UCSD-AML1 (cell line): ENCODE measurements around the gene PROB1.
"Not testable (repeated sequence)": the region's sequence is repeated elsewhere in the genome, so short reads cannot be mapped to it uniquely, and the experiment has no call there.

ENCODE experiments used
- DNase-seq: peaks from one replicate; lab custom pipeline; 2025; ENCODE audit not compliant: unreplicated experiment; lab: John Stamatoyannopoulos, UW

Gene PROB1

DNA sequence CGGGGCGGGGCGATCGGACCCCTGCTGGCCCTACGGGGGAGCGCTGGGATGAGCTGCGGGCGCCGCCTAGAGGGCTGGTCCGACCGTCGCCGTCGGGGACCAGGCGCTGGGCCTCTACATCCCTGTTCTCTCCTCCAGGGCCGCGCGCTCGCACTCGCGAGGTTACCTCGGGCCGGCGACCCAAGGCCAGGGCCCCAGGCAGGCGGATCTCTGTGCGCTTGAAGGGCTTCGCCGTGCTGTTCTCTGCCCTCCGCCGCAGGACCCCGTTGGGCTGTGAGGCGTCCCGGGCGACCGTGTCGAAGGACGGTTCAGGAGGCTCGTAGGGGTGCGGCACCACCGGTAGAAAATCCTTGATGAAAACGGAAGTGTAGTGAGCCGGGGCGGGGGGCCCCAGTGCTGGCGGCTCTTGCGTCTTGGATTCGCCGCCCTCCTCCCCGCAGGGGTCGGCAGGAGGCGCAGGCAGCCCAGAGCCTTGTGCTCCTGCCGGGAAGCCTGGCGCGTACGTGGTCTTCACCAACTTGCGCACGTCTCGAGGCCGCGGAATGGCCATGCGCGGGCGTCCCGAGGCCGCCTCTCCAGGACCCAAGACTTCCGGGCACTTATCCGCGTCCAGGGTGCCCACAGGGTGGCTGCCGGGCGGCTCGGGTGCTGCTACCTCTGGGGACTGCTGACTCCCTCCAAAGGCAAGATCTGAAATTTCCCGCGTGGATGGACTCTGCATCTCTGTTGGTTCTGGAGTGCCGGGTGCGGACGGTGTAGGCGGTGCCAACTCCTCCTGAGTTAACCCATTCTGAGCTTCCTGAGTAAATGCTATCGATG, 2.0 kb downstream of the PROB1 start:
- DNase-seq: peak; percentile 73

DNA sequence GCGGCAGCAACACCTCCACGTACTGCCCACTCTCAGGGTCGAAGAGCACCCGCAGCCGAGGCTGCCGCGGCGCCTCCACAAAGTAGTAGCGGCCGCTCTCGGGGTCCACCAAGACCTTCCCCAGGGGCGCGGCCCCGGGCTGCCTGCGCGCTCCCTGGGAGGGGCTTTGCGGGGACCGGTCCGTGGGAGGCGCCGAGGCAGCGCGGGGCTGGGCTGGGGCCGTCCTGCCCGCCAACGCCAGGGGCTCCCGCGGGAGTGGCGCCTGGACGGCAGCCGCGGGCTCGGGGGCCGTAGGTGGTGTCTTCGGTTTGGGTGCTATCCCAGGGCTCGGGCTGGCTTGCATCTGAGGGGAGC, 2.6 kb downstream of the PROB1 start:
- DNase-seq: no peak

DNA sequence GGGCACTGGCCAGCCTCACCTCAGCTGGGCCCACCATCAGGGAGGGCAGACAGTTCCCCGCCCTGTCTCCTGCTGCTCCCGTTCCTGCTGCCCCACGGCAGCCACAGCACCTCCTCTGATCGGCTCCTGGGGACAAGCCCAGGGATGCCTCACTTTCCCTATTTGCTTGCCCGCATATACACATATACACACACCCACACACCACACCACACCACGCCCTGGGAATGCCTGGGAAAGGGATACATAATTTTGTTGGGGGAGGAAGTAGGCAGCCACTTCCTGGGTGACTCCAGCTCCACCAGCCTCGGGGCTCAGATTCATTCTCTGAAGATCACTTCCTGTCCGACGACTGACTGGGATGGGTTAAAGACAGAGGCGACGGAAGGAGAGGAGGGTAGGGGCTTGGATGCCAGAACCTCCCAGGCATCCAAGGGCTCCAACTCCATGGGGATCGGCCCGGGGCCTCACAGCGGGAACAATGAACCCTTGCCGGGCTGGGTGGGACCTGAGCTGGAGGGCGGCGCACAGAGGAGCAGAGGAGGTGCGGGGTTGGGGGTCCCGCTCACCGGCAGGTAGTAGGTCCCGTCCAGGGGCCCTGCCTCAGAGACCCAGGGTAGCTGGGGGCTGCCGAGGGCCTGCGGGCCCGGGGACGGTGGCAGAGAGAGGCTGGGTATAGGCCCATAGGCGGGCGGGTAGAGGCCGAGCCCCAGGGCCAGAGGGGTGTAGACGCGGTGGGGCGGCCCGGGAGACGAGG, 3.2 kb downstream of the PROB1 start:
- no peak for DNase-seq

DNA sequence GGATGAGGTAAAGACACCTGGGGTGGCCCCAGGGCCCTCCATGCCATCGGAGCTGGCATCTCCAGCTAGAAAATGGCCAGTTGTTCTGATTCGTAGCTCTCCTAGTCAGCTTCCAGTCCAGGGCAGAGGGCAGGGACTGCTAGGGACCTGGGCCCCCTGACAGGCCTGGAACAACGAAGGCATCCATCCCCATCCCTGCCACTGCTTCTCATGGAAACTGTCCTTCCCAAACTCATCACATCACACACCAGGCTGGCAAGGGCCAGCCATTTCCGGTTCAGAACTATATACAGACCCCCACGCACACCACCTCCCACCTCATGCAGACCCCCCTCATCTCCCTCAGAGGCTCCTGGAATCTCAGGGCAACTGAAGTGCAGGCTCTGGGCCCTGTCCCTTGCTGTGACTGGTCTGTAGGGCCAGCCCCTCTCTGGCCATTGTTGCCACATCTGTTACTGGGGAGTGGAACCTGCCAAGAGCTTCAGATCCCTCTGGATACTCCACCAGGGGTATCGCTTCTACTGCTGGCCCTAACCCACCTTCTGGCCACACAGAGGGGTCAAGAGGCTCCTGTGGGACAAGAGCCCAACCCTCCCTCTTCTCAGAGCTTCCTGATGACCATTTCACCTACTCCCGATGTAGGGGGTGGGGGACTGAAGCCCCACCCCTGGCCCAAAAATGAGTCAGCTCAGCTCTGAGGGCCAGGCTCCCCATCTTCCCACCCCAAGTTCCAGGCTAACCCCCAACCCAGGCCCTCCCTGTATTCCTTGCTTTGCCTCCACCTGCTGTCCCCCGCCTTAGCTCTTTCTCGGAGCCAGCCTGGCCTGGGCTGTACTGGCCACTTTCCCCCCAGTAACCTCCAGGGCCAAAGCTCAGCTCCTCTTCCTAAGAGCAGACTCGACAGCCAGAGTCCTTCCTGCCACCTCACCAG, 4.0 kb downstream of the PROB1 start:
- DNase-seq: no peak

DNA sequence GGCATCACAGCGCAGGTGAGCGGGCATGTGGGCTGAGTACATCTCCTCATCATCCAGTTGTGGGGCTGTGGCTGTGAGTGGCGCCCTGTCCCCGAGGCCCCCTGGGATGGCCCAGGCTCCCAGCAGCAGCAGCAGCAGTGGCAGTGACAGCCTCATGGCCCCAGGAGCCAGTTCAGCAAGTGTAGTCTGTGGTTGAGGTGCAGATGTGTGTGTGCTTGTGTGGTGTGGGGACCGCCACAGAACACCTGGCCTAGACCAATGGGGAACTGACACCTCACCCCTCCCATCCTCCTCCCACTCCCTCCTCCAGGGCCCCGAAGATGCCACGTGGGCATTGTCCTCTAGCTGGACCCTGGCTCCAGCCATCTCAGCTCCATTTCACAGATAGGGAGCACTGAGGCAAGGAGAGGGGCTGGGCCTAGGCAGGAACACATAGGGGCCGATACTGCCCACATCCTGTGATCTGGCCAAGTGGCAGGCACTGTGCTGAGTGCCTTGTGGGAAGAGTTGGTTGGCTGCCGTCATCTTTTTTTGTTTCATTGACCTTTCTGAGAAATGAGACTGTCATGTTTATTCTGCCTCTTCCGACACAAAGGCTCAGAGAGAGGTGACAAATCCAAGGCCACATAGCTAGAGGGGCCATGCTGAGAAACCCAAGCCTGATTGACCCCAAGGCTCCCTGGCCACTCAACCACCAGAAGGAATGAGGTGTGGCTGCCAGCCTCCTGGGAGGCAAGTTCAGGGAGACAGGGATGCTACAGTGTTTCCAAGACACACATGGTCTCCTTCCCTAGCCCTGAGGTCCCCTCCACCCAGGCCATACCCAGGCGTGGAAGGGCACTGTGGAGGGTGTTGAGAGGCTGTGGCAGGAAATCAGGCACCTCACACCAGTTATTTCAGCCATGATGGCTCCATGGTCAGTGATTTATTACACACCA, 4.9 kb downstream of the PROB1 start, which contains the start of gene MZB1:
Gene MZB1 (minus strand): TSS at position 213 of the 938 bp plus-strand sequence. CDS start 57 bp downstream, at position 156.
- DNase-seq: no peak

DNA sequence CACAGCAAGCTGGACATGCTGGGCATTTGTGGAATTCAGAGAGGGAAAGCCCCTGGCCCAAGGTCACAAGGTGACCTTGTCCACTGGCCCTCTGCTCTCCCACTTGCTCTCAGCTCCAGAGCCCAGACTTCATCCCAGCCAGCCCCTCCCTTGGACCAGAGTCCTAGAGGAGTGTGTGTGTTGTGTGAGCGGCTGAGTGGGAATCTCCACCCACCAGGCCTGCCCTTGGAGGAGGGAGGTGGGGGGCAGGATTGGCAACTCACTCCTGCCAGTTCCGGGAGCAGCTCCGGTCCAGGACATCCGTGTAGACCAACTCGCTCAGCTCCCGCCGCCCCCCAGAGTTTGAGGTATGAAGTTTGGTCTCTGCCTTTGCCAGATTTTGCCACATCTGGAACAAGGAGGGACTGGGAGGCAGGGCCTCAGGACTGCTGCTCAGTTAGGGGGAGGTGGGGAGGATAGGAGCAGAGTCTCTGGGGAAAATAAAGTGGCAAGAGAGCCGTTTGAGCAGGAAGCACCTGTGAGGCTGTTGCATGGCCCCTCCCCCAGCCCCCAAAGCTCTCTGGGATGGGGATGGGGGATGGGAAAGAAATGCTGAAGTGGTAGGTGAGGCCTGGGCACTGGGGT, 6.6 kb downstream of the PROB1 start:
- peak; percentile 77 for DNase-seq

DNA sequence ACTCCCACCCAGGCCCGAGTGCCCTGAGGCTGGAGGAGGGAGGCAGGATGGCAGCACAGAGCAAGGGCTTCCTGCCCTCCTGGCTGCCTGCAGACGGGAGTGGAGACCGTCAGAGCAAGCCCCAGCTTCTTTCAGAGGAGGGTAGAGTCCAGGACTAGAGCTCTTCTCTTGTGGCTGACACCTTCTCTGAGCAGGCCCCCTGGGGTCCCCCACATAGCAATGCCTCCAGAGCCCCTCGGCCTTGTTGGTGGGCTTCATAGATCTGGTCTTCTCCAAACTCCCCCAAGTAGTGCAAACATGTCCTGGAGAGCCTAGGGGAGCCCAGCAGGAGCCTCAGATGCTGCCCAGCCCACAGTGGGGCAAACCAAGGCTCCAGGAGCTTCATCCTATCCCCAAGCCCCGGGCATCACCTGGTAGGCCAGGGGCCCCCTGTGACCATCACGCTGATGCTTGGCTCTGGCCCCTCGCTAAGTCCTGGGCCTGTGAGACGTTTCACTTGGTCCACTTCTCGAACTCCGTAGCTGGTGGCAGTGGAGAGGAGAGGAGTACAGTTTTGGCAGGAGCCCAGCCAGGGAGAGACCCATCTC, 7.2 kb downstream of the PROB1 start:
- DNase-seq: peak; percentile 35

DNA sequence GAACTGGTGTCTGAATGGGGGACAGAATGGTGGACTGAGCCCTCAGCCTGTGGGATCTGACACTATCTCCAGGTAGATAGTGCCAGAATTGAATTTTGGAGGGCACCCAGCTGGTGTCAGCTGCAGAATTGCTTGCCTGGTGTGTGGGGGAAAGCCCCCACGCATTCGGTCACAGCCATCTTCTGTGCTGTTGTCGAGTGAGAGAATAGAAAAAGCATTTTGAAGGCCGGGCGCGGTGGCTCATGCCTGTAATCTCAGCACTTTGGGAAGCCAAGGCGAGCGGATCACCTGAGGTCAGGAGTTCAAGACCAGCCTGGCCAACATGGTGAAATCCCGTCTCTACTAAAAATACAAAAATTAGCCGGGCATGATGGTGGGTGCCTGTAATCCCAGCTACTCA, 7.9 kb downstream of the PROB1 start:
- not testable (repeated sequence) for DNase-seq

DNA sequence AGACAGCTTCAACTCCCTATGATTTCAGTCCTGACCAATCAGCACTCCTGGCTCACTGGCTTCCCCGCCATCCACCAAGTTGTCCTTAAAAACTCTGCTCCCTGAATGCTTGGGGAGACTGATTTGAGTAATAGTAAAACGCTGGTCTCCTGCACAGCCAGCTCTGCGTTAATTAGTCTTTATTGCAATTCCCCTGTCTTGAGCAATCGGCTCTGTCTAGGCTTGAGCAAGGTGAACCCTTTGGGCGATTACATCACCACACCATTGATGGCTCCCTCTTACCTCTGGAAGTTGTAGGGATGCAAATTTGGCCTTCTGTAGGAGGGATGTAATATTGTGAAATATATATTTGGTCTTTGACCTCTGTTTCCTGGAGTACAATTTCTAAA, 8.9 kb downstream of the PROB1 start:
- no peak for DNase-seq

DNA sequence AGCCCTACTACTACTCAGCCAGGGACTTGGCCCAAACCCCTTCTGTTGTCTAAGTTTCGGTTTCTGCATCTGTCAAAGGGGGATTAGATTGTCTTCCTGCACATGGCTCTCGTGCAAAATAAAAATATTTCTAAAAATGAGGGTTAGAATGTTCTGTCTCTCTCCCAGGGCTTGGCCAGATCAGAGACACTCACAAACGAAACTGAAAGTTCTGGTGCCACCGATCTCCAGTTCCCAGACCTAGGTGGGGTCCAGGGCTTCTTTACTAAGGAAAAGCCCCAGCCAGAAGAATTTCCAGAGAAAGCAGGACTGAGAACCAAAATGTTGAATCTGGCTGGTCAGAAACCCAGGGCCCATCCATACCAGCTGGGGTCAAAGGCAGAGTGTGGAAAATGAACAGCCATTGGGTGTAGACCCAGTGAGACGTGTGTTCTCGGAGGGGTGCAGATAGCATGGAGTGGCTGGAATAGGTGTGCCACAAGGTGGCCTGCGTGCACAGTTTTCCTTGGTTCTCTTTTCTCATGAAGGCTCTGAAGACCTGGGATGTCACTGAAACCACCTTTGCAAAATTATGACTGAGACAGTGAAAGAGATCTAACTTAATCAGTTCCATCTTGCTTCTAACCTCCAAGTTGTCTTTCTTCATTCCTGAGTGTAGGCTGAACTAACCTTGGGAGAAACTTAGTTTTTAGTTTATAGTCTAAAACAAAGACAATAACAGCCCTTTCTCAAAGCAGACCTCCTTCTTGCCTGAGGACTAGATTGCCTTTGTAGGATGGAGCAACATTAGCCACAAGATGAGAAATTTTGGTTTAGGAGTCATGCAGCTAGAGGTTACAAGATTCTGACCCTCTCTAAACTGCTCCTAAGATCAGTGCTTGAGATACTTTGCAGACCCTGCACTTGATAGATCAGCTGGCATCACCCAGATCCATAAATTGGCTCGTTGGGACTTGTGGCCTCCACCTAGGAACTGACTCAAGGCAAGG, 9.5 kb downstream of the PROB1 start:
- DNase-seq: no peak

DNA sequence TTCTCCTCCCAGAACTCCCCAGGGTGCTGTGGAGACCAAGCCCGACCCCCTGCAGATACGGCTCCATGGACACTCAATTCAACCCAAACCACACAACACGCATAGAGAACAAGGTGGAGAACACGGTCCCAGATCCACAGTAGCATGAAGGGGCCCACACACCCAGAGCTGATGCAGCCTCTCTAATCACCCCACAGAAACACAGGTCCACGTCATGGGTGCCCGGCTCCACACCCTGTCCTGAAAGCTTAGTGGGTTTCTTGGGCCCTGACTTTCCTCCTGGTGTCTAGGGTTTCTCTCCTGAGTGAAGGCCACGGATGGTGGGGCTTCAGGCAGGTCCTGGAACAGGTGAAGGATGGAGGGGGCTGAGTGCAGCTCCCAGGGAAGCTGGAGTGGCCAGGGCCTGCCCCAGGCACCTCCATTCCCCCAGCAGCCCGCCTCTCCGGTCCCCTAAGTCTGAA, 10.3 kb downstream of the PROB1 start:
- no peak for DNase-seq

DNA sequence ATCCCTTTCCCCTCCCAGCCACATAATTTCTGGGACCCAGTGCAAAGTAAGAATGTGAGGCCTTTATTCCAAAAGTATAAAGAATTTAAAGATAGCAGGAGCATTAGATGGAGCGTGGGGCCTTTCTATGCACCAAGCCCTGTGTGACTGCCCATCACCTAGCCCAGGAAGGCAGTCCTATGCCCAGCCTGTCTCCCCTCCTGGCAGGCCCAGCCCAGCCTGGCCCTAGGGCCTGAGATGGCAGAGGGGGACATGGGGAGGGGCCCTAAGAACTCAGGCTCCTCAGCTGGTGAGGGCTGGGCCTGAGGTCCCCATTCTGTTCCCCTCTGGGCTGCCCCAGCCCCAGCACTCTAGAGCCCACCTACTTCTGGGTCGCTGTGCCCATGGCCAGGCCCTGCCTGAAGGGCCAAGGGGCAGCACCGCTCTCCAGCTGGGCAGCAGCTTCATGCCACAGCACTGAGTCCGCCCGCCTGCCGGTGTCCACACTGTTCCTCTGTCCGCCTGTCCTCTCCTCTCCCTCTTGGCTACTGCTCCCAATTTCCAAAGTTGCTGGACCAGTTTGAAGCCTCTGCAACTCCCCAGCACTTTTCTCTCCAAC, 10.8 kb downstream of the PROB1 start:
- no peak for DNase-seq

DNA sequence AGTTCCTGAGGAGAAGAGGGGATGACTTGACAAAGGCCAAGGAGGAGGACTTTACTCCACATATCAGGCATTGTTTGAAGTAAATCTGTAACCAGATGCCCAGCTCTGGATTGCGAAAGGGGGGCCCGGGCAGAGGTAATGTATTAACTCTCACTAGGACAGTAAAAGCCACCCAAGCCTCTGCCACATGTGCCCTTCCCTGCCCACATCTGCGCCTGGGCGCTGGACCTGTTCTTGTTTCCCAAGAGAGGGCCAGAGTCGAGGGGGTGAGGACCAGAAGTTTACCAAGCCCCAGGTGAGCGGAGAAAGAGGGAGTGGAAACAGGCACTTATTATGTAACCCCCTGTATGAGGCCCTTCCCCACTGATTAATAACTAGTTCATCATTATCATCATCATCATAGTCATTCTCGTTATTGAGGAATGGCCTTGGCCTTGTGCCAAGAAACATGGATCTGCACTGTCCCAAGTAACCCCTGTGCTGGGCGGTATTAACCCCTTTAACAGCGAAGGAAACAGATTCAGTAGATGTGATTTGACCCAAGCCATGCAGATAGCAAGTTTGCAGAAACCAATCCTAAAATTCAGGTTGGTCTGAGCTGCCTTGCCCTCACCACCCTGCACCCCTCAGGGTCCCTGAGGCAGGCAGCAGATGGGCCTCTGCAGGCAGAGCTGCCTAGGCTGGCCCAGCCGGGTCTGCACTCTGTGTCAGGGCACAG, 11.5 kb downstream of the PROB1 start, which contains the start of gene SLC23A1:
Gene SLC23A1 (minus strand): TSS at position 23 of the 718 bp plus-strand sequence. CDS start 44 bp downstream, outside the sequence.
- DNase-seq: no peak

DNA sequence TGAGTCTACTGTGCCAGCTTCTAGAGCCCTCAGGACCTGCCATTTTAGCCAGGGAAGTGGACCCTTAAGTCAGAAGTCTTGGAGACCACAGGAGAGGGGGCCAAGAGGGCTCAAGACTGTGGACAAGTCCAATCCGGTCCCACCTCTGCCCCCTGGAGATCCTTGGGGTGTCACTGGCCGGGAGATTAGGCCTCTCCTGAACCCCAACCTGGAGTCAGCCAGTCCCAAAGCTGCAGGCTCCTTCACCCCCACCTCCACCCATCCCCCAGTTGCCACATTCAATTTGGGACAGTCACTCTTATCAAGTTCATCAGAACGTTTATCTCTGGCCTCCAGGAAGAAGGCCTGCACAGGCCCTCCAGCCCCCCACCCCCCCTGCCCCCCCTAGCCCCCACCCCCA, 12.1 kb downstream of the PROB1 start:
- no peak for DNase-seq

DNA sequence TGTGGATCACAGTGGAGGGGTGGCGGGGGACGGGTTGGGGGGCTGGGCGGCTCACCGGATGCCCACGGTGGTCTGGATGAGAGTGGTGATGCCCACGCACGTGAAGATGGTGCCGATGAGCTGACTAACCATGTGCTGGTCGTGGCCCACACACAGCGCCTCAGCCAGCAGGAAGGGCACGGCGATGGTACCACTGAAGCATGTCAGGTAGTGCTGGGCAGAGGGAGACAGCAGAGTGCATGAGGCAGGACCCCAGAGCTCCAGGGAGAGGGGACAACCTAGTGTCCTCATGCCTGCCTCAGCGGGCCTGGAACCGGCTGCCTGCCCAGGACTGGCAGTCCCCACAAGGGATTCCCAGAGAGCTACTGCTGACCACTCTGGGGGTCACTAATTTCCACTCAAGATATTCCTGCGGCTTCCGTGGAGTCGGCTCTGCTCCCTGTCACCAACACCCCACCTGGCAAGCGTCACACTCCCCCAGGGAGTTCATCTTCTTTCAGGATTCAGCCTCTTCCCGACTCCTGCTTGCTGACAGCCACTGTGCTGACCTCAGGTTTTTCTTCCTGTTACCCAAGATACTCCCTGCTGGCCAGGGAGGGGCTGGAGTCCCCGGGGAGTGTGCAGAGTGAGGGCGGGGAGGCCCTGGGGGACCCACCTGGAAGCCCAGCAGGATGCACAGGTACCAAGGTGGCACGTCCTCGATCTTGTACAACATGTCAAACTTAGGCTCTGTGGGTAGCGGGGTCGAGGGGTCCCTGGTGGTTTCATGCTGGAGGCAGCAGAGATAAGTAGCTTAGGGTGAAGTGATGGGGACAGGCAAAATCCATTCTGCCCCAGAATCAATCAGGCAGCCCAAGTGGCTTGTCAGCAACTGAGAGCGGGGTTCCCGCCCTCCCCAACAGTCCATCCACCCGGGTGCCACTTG, 12.8 kb downstream of the PROB1 start:
- DNase-seq: no peak
